ENCODE measurements around the gene AGA. TPM values are rescaled to one million over a fixed set of nuclear protein-coding genes. Genes with fewer than 3 reads are reported as not detected.

The AGA gene
- total RNA-seq (10 to 100 TPM in 5 of 7 donors, 1 to 10 TPM in 2; 8.9 to 20.7 (median 16.2) TPM), polyA plus RNA-seq (10 to 100 TPM; 21.9 to 25.0 TPM)
- long read RNA-seq, donor 1, transcript AGA-201 (9 exons, 2,107 nt): major isoform, 44 of 58 reads
- long read RNA-seq, donor 1, partial matches to known transcripts: 1 of 58 reads
- long read RNA-seq, donor 1, other reads (novel, unspliced or antisense): 13 of 58 reads
- long read RNA-seq, donor 2, transcript AGA-201 (9 exons, 2,107 nt): major isoform, 25 of 36 reads
- long read RNA-seq, donor 2, partial matches to known transcripts: 10 of 36 reads
- long read RNA-seq, donor 2, other reads (novel, unspliced or antisense): 0 of 36 reads
- long read RNA-seq, donor 3, transcript AGA-201 (9 exons, 2,107 nt): major isoform, 12 of 18 reads
- long read RNA-seq, donor 3, partial matches to known transcripts: 0 of 18 reads
- long read RNA-seq, donor 3, other reads (novel, unspliced or antisense): 6 of 18 reads

GRCh38 chr4:177441803-177442622, at the start of gene AGA:
TSS of gene AGA (minus strand) at chr4:177442437. CDS start at chr4:177442375, 62 bp downstream.
- 0% methylated on average over 46 to 60 of the region's 60 CpGs for WGBS, 3 donors
- Histone ChIP-seq H3K27me3 (no peaks in the 10 kb centered on the region), H3K9me3 (no peaks in the 10 kb centered on the region), H3K27ac (peak within 1 kb of the TSS; percentile 74 to 84), H3K4me1 (ENCODE audit: insufficient read depth) (peaks cover 2% of the 10 kb centered on the region), H3K36me3 (no peaks in the 10 kb centered on the region), H3K4me3 (peak within 1 kb of the TSS; percentile 81)
- intact Hi-C loops (cut with DNase I): no loop called here
- TF ChIP-seq CTCF (IDR thresholded peaks at IDR 0.05): no peak
- TF ChIP-seq POLR2A (IDR thresholded peaks at IDR 0.05): peak; percentile 42
- no peak for TF ChIP-seq EP300 (IDR thresholded peaks at IDR 0.05)
- DNase-seq: peak; percentile 95 to 98 (median 97)

GRCh38 chr4:177492022-177492421, 49.8 kb upstream of the AGA start:
- H3K36me3 ChIP-seq: no peaks in the 10 kb centered on the region
- TF ChIP-seq EP300 (IDR thresholded peaks at IDR 0.05): no peak
- no peak for TF ChIP-seq POLR2A (IDR thresholded peaks at IDR 0.05)
- no peak for TF ChIP-seq CTCF (IDR thresholded peaks at IDR 0.05)
- no peaks in the 10 kb centered on the region for H3K27me3 ChIP-seq
- intact Hi-C loops (cut with DNase I): no loop called here
- no peak overlapping the region for H3K27ac ChIP-seq
- 74 to 92% (median 90%) methylated on average over 5 of the region's 5 CpGs for WGBS, 3 donors
- H3K9me3 ChIP-seq: no peaks in the 10 kb centered on the region
- H3K4me1 ChIP-seq (ENCODE audit: insufficient read depth): no peaks in the 10 kb centered on the region
- DNase-seq: no peak
- H3K4me3 ChIP-seq: no peak overlapping the region

GRCh38 chr4:177490769-177491168, 48.5 kb upstream of the AGA start:
- no peak for DNase-seq
- no peak overlapping the region for H3K4me3 ChIP-seq
- H3K27ac ChIP-seq: no peak overlapping the region
- no peak for TF ChIP-seq POLR2A (IDR thresholded peaks at IDR 0.05)
- TF ChIP-seq CTCF (IDR thresholded peaks at IDR 0.05): no peak
- no peak for TF ChIP-seq EP300 (IDR thresholded peaks at IDR 0.05)
- no peaks in the 10 kb centered on the region for H3K4me1 ChIP-seq (ENCODE audit: insufficient read depth)
- intact Hi-C loops (cut with DNase I): no loop called here
- no peaks in the 10 kb centered on the region for H3K36me3 ChIP-seq
- no peaks in the 10 kb centered on the region for H3K9me3 ChIP-seq
- no peaks in the 10 kb centered on the region for H3K27me3 ChIP-seq
- 62 to 71% (median 68%) methylated on average over 2 of the region's 2 CpGs for WGBS, 3 donors

GRCh38 chr4:177489471-177490246, 47.4 kb upstream of the AGA start:
- Histone ChIP-seq H3K27ac (no peak overlapping the region), H3K27me3 (no peaks in the 10 kb centered on the region), H3K4me3 (no peak overlapping the region), H3K9me3 (no peaks in the 10 kb centered on the region), H3K36me3 (no peaks in the 10 kb centered on the region), H3K4me1 (ENCODE audit: insufficient read depth) (no peaks in the 10 kb centered on the region)
- intact Hi-C loops (cut with DNase I): no loop called here
- no peak for TF ChIP-seq EP300 (IDR thresholded peaks at IDR 0.05)
- no peak for TF ChIP-seq POLR2A (IDR thresholded peaks at IDR 0.05)
- no peak for TF ChIP-seq CTCF (IDR thresholded peaks at IDR 0.05)
- DNase-seq: no peak
- WGBS, 3 donors: 90 to 98% (median 92%) methylated on average over 1 of the region's 1 CpG

All from ovary (tissue), 10 donors.